ENCODE results near the gene EHBP1.

The EHBP1 gene

GRCh38 chr2:62718225-62718822 is 12.8 kb downstream of the EHBP1 start:
- Mint-ChIP-seq H3K27me3 (no peaks in the 10 kb centered on the region), H3K4me1 (peaks cover 10% of the 10 kb centered on the region)
- ATAC-seq = no peak

DNA sequence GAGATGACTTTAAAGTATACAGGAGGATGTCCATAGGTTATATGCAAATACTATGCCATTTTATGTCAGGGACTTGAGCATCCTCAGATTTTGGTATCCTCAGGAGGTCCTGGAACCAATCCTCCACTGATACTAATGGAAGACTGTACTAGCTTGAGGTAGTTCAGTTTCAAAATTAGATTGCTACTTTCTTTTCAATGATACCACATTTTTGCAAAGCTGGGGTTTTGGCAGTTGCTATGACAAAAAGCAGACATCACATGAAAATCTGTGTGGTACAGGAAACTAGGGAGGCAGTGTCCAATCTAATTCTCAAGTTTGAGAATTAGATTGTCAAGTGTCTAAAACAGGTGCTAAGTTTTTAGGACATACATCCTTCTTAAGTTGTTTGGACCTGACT is 14.2 kb downstream of the EHBP1 start:
- no peaks in the 10 kb centered on the region for H3K27me3 Mint-ChIP-seq
- ATAC-seq (peak; percentile 31), DNase-seq (no peak)
- peaks cover 14% of the 10 kb centered on the region for H3K4me1 Mint-ChIP-seq
- peaks cover 7 to 15% of the 10 kb centered on the region in 2 donors for H3K9me3 Mint-ChIP-seq
- no peak overlapping the region for H3K4me3 Mint-ChIP-seq
- no peak overlapping the region for H3K27ac Mint-ChIP-seq

More at GRCh38 chr2:62718225-62718822, 12.8 kb downstream of the EHBP1 start:
- Mint-ChIP-seq H3K4me3 (no peak overlapping the region), H3K9me3 (peaks cover 7 to 10% of the 10 kb centered on the region in 2 donors), H3K27ac (no peak overlapping the region)
- DNase-seq = no peak

- Mint-ChIP-seq H3K9me3 (peaks cover 7 to 15% of the 10 kb centered on the region in 2 donors), H3K27ac (no peak overlapping the region), H3K27me3 (no peaks in the 10 kb centered on the region), H3K4me3 (no peak overlapping the region), H3K4me1 (peaks cover 33% of the 10 kb centered on the region)
- DNase-seq (no peak), ATAC-seq (no peak)
Observed at GRCh38 chr2:62722679-62723078, 17.2 kb downstream of the EHBP1 start.

DNA sequence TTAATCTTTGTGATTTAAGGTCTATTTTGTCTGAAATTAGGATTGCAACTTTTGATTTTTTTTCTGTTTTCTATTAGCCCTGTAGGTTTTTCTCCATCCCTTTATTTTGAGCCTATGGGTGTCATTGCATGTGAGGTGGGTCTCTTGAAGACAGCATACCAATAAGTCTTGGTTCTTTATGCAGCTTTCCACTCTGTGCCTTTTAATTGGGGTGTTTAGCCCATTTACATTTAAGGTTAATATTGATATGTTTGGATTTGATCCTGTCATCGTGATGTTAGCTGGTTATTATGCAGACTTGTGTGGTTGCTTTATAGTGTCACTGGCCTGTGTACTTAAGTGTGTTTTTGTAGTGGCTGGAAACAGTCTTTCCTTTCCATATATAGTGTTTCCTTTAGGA is 17.7 kb downstream of the EHBP1 start:
- Mint-ChIP-seq H3K4me3 (no peak overlapping the region), H3K9me3 (peaks cover 7 to 15% of the 10 kb centered on the region in 2 donors)
- no peak for DNase-seq

GRCh38 chr2:62724106-62724505 is 18.6 kb downstream of the EHBP1 start:
- H3K27ac Mint-ChIP-seq = no peak overlapping the region

More for the DNA sequence above, 17.7 kb downstream of the EHBP1 start:
- H3K27ac Mint-ChIP-seq = peak overlapping the region in 1 of 2 donors; percentile 59
- H3K27me3 Mint-ChIP-seq = no peaks in the 10 kb centered on the region
- no peak for ATAC-seq
- H3K4me1 Mint-ChIP-seq = peaks cover 35% of the 10 kb centered on the region

GRCh38 chr2:62724886-62725711 is 19.6 kb downstream of the EHBP1 start:
- H3K4me1 Mint-ChIP-seq = peaks cover 35% of the 10 kb centered on the region
- H3K9me3 Mint-ChIP-seq = peaks cover 7 to 15% of the 10 kb centered on the region in 2 donors
- DNase-seq = peak in 1 of 2 donors; percentile 23
- no peak overlapping the region for H3K4me3 Mint-ChIP-seq
- no peaks in the 10 kb centered on the region for H3K27me3 Mint-ChIP-seq
- H3K27ac Mint-ChIP-seq = no peak overlapping the region
- peak; percentile 76 for ATAC-seq

More at GRCh38 chr2:62724106-62724505, 18.6 kb downstream of the EHBP1 start:
- no peaks in the 10 kb centered on the region for H3K27me3 Mint-ChIP-seq
- no peak for DNase-seq
- no peak for ATAC-seq
- peaks cover 7 to 15% of the 10 kb centered on the region in 2 donors for H3K9me3 Mint-ChIP-seq
- no peak overlapping the region for H3K4me3 Mint-ChIP-seq
- H3K4me1 Mint-ChIP-seq = peaks cover 35% of the 10 kb centered on the region

DNA sequence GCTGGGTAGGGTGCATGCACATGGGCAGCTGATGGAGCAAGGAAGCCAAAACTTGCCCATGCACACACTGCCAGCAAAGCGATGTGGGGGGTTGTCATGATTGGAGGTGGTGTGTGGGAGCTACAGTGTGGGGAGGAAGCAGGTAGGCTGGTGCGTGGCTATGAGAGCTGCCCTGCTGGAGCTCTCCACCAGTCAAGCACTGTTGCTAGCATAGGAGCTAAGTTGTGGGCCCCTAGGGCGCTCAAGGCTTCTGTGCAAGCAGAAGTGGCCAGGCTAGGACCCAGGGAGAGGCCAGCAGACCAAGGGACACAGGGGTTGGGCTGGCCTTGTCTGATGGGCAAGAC is 20.2 kb downstream of the EHBP1 start:
- Mint-ChIP-seq H3K4me3 (no peak overlapping the region), H3K9me3 (peaks cover 12 to 20% of the 10 kb centered on the region in 2 donors), H3K27ac (no peak overlapping the region), H3K4me1 (peaks cover 35% of the 10 kb centered on the region), H3K27me3 (no peaks in the 10 kb centered on the region)
- ATAC-seq (peak; percentile 33), DNase-seq (no peak)

DNA sequence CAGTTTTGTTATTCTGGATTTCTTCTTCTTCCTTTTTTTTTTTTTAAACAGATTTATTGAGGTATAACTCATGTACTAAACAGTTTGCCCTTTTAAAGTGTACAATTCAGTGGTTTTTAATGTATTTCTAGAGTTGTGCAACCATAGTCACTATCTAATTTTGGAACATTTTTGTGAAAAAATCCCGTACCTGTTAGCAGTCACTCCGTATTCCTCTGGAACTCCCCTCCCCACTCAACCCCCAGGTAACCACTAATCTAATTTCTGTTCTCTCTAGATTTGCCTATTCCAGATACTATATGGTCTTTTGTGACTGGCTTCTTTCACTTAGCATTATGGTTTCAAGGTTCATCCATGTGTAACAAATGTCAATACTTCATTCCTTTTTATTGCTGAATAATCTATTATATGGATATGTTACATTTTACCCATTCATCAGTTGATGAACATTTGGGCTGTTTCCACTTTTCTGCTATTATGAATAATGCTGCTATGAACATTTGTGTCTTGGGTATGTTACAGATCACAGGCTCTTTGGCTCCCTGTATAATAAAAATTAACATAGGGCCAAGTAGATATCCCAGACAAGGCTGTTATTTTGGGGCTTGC is 21.9 kb downstream of the EHBP1 start:
- no peak for ATAC-seq
- no peak overlapping the region for H3K4me3 Mint-ChIP-seq
- DNase-seq = no peak
- no peaks in the 10 kb centered on the region for H3K27me3 Mint-ChIP-seq
- peak overlapping the region in 1 of 2 donors; percentile 95 for H3K27ac Mint-ChIP-seq
- H3K9me3 Mint-ChIP-seq = peaks cover 20 to 26% of the 10 kb centered on the region in 2 donors
- H3K4me1 Mint-ChIP-seq = peaks cover 30% of the 10 kb centered on the region

DNA sequence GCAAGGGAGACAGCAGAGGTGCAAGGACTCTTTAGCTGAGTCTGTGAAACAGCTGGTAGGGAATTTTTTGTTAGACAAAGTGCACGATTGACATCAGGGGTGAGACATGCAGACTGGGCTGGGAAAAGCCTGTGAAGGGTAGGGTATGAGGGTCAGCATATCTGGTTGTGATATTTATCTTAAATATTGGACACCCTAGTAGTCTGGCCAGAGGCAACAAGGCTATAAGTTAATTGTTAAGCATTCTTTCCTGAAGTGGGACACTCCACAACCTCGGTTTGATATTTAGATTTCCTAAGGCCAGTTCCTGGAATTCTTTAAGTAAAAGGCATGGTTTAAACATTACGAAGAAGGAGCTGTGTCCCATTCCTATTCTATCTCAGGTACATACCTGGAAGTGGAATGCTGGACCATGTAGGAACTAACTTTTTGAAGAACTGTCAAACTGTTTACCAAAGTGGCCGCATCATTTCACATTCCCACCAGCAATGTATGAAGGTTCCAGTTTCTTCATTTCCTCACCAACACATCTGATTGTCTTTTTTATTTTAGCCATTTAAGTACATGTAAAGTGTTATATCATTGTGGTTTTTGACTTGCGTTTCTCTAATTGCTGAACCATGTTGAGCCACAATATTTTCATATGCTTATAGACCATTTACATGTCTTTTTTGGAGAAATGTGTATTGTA is 22.5 kb downstream of the EHBP1 start:
- no peak overlapping the region for H3K27ac Mint-ChIP-seq
- H3K4me3 Mint-ChIP-seq = no peak overlapping the region
- peaks cover 19 to 25% of the 10 kb centered on the region in 2 donors for H3K9me3 Mint-ChIP-seq
- H3K27me3 Mint-ChIP-seq = no peaks in the 10 kb centered on the region
- DNase-seq (no peak), ATAC-seq (no peak)
- H3K4me1 Mint-ChIP-seq = peaks cover 34% of the 10 kb centered on the region

DNA sequence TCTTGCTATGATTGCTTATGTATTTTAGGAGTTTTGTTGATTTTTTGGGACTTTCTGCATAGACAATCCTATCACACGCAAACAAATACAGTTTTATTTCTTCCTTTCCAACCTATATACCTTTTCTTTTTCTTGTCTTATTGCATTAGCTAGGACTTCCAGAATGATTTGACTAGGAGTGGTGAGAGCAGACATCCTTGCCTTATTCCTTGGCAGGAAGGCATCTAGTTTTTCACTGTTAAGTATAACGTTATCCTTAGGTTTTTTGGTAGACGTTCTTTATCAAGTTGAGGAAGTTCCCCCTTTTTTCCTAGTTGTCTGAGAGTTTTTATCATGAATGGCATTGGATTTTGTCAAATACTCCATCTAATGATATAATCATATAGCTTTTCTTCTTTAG is 25.8 kb downstream of the EHBP1 start:
- Mint-ChIP-seq H3K4me3 (no peak overlapping the region), H3K9me3 (peaks cover 19% of the 10 kb centered on the region in 2 donors), H3K4me1 (peaks cover 24% of the 10 kb centered on the region), H3K27ac (no peak overlapping the region), H3K27me3 (no peaks in the 10 kb centered on the region)
- DNase-seq = no peak
- no peak for ATAC-seq

DNA sequence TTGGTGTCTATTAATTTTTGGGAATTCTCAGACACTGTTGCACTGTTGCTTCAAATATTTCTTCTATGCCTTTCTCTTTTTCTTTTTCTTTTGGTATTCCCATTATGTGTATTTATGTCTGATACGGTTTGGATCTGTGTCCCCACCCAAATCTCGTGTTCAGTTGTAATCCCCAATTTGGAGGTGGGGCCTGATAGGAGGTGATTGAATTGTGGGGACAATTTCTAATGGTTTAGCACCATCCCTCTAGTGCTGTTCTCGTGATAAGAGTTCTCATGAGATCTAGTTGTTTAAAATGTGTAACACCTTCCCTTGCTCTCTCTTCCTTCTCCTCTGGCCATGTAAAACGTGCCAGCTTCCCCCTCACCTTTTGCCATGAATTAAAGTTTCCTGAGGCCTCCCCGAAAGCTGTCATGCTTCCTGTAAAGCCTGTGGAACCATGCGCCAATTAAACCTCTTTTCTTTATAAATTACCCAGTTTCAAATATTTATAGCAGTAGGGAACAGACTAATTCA is 26.8 kb downstream of the EHBP1 start:
- DNase-seq = no peak
- no peaks in the 10 kb centered on the region for H3K27me3 Mint-ChIP-seq
- ATAC-seq = no peak
- H3K4me1 Mint-ChIP-seq = peaks cover 26% of the 10 kb centered on the region
- no peak overlapping the region for H3K4me3 Mint-ChIP-seq
- peaks cover 19% of the 10 kb centered on the region in 2 donors for H3K9me3 Mint-ChIP-seq
- no peak overlapping the region for H3K27ac Mint-ChIP-seq

DNA sequence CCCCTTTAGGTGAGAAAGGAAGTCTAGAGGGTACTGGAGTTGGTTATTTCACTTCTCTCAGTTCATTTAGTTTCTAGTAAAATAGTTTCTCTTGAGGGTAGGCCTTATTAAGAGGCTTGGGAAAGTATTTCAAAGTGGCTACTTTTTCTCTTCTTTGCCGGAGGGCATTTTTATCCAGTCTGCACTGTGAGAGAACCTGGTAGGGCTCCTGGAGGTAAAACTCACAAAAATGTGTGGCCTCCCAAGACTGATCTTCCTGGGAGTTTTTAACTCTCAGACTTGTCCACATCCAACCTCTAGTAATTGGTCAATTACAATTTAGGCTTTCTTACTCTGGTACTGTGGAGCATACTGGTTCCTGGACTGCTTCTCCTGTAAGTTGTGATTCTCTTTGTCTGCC is 28.0 kb downstream of the EHBP1 start:
- Mint-ChIP-seq H3K9me3 (peaks cover 19% of the 10 kb centered on the region in 2 donors), H3K27me3 (no peaks in the 10 kb centered on the region), H3K4me3 (no peak overlapping the region), H3K27ac (no peak overlapping the region), H3K4me1 (peaks cover 28% of the 10 kb centered on the region)
- ATAC-seq (no peak), DNase-seq (no peak)

GRCh38 chr2:62736899-62737559 is 31.5 kb downstream of the EHBP1 start:
- Mint-ChIP-seq H3K4me3 (no peak overlapping the region), H3K27ac (peak overlapping the region; percentile 60 to 83), H3K4me1 (peaks cover 38% of the 10 kb centered on the region), H3K9me3 (peaks cover 7 to 8% of the 10 kb centered on the region in 2 donors), H3K27me3 (no peaks in the 10 kb centered on the region)
- ATAC-seq (no peak), DNase-seq (no peak)

- Mint-ChIP-seq H3K27me3 (no peaks in the 10 kb centered on the region), H3K4me1 (peaks cover 35% of the 10 kb centered on the region), H3K27ac (peak overlapping the region; percentile 47 to 96), H3K9me3 (no peaks in the 10 kb centered on the region), H3K4me3 (peak overlapping the region in 1 of 2 donors; percentile 54)
- DNase-seq (no peak), ATAC-seq (no peak)
Observed at GRCh38 chr2:62738981-62739936, 33.7 kb downstream of the EHBP1 start.

Measured in stimulated activated naive CD8-positive, alpha-beta T cell treated with anti-CD3 and anti-CD28 coated beads, Interleukin-15, amount 100 ng/mL, for 72 hours (primary cell).